Duodenal mucosa (tissue), 2 donors: ENCODE results near the gene MRPL48.
A peak's percentile ranks its signal among the peaks of the same experiment; 100 is the strongest.

ENCODE experiments used
- H3K27ac ChIP-seq: one replicate; pipeline ENCODE4 v1.7.0; 2013; ENCODE audit warnings: low read depth, low read length
- H3K27me3 ChIP-seq, 2 donors: one replicate each; pipeline ENCODE4 v1.7.0; 2013; ENCODE audit warnings: low read length in 2 of 2, control low read depth in 1 of 2; ENCODE audit not compliant: insufficient read depth in 2 of 2, control insufficient read depth in 1 of 2
- H3K36me3 ChIP-seq, 2 donors: one replicate each; pipeline ENCODE4 v1.7.0; 2013; ENCODE audit warnings: low read length in 2 of 2, control low read depth in 1 of 2; ENCODE audit not compliant: insufficient read depth in 2 of 2, control insufficient read depth in 1 of 2
- H3K4me1 ChIP-seq, 2 donors: one replicate each; pipeline ENCODE4 v1.7.0; 2013; ENCODE audit warnings: low read length in 2 of 2, control low read depth in 1 of 2; ENCODE audit not compliant: insufficient read depth in 2 of 2, control insufficient read depth in 1 of 2
- H3K4me3 ChIP-seq, 2 donors: one replicate each; pipeline ENCODE4 v1.7.0; 2013; ENCODE audit warnings: low read length in 2 of 2, low read depth in 1 of 2
- H3K9ac ChIP-seq, 2 donors: one replicate each; pipeline ENCODE4 v1.7.0; 2013; ENCODE audit warnings: low read length in 2 of 2, low read depth in 1 of 2
- H3K9me3 ChIP-seq, 2 donors: one replicate each; pipeline ENCODE4 v1.7.0; 2013; ENCODE audit warnings: low read length in 2 of 2, control low read depth in 1 of 2; ENCODE audit not compliant: control insufficient read depth in 1 of 2

Gene MRPL48

GRCh38 chr11:73753938-73754337, 33.7 kb upstream of the MRPL48 start:
- Histone ChIP-seq H3K36me3 (no peaks in the 10 kb centered on the region), H3K9ac (no peak overlapping the region), H3K9me3 (no peaks in the 10 kb centered on the region), H3K27me3 (no peaks in the 10 kb centered on the region), H3K4me1 (peaks cover 24 to 37% of the 10 kb centered on the region in 2 donors), H3K4me3 (no peak overlapping the region), H3K27ac (no peak overlapping the region)

GRCh38 chr11:73755670-73756069, 32.0 kb upstream of the MRPL48 start:
- H3K27me3 ChIP-seq: no peaks in the 10 kb centered on the region
- H3K9me3 ChIP-seq: no peaks in the 10 kb centered on the region
- H3K4me3 ChIP-seq: no peak overlapping the region
- H3K27ac ChIP-seq: no peak overlapping the region
- H3K36me3 ChIP-seq: no peaks in the 10 kb centered on the region
- H3K9ac ChIP-seq: no peak overlapping the region
- peaks cover 27 to 38% of the 10 kb centered on the region in 2 donors for H3K4me1 ChIP-seq

- H3K9ac ChIP-seq: no peak overlapping the region
- H3K27ac ChIP-seq: no peak overlapping the region
- H3K4me3 ChIP-seq: no peak overlapping the region
- H3K27me3 ChIP-seq: no peaks in the 10 kb centered on the region
- peaks cover 27 to 28% of the 10 kb centered on the region in 2 donors for H3K4me1 ChIP-seq
- no peaks in the 10 kb centered on the region for H3K9me3 ChIP-seq
- no peaks in the 10 kb centered on the region for H3K36me3 ChIP-seq
Observed at GRCh38 chr11:73757598-73757997, 30.1 kb upstream of the MRPL48 start.

GRCh38 chr11:73758451-73758850, 29.2 kb upstream of the MRPL48 start:
- peaks cover 24 to 27% of the 10 kb centered on the region in 2 donors for H3K4me1 ChIP-seq
- H3K4me3 ChIP-seq: peak overlapping the region; percentile 78 to 90
- no peaks in the 10 kb centered on the region for H3K9me3 ChIP-seq
- no peaks in the 10 kb centered on the region for H3K27me3 ChIP-seq
- H3K36me3 ChIP-seq: no peaks in the 10 kb centered on the region
- H3K27ac ChIP-seq: no peak overlapping the region
- peak overlapping the region in 1 of 2 donors; percentile 2 for H3K9ac ChIP-seq

- H3K27ac ChIP-seq: peak overlapping the region; percentile 87
- no peaks in the 10 kb centered on the region for H3K9me3 ChIP-seq
- no peaks in the 10 kb centered on the region for H3K27me3 ChIP-seq
- H3K36me3 ChIP-seq: no peaks in the 10 kb centered on the region
- peak overlapping the region; percentile 86 to 91 for H3K9ac ChIP-seq
- H3K4me3 ChIP-seq: peak overlapping the region; percentile 78 to 90
- H3K4me1 ChIP-seq: peaks cover 19 to 20% of the 10 kb centered on the region in 2 donors
Observed at GRCh38 chr11:73759610-73760134, 28.0 kb upstream of the MRPL48 start.

GRCh38 chr11:73760135-73760678, 27.5 kb upstream of the MRPL48 start:
- H3K36me3 ChIP-seq: no peaks in the 10 kb centered on the region
- H3K27ac ChIP-seq: peak overlapping the region; percentile 87
- H3K27me3 ChIP-seq: no peaks in the 10 kb centered on the region
- H3K9ac ChIP-seq: peak overlapping the region; percentile 86 to 91
- H3K4me1 ChIP-seq: peaks cover 19 to 20% of the 10 kb centered on the region in 2 donors
- H3K9me3 ChIP-seq: no peaks in the 10 kb centered on the region
- peak overlapping the region; percentile 78 to 90 for H3K4me3 ChIP-seq

- Histone ChIP-seq H3K27ac (peak within 1 kb of the TSS; percentile 87), H3K4me1 (peaks cover 19 to 20% of the 10 kb centered on the region in 2 donors), H3K9me3 (no peaks in the 10 kb centered on the region), H3K27me3 (no peaks in the 10 kb centered on the region), H3K4me3 (peak within 1 kb of the TSS; percentile 78 to 90), H3K36me3 (no peaks in the 10 kb centered on the region), H3K9ac (peak within 1 kb of the TSS; percentile 86 to 91)
Observed at GRCh38 chr11:73760679-73761402, 26.8 kb upstream of the MRPL48 start, which contains the start of gene RAB6A. RAB6A (minus strand) TSS chr11:73761074; CDS start chr11:73760635, 439 bp downstream.

- peak overlapping the region; percentile 78 for H3K27ac ChIP-seq
- no peaks in the 10 kb centered on the region for H3K36me3 ChIP-seq
- H3K9me3 ChIP-seq: no peaks in the 10 kb centered on the region
- peak overlapping the region; percentile 52 to 63 for H3K9ac ChIP-seq
- H3K4me3 ChIP-seq: peak overlapping the region; percentile 63 to 67
- peaks cover 0 to 2% of the 10 kb centered on the region in 2 donors for H3K27me3 ChIP-seq
- H3K4me1 ChIP-seq: peaks cover 19 to 20% of the 10 kb centered on the region in 2 donors
Observed at GRCh38 chr11:73761403-73761945, 26.2 kb upstream of the MRPL48 start.

GRCh38 chr11:73762732-73763131, 24.9 kb upstream of the MRPL48 start:
- Histone ChIP-seq H3K4me3 (no peak overlapping the region), H3K9ac (no peak overlapping the region), H3K4me1 (peaks cover 14 to 16% of the 10 kb centered on the region in 2 donors), H3K9me3 (no peaks in the 10 kb centered on the region), H3K27me3 (peaks cover 0 to 4% of the 10 kb centered on the region in 2 donors), H3K27ac (no peak overlapping the region), H3K36me3 (no peaks in the 10 kb centered on the region)

- H3K4me1 ChIP-seq: no peaks in the 10 kb centered on the region
- no peaks in the 10 kb centered on the region for H3K36me3 ChIP-seq
- H3K9ac ChIP-seq: no peak overlapping the region
- peaks cover 0 to 4% of the 10 kb centered on the region in 2 donors for H3K27me3 ChIP-seq
- H3K27ac ChIP-seq: no peak overlapping the region
- no peak overlapping the region for H3K4me3 ChIP-seq
- no peaks in the 10 kb centered on the region for H3K9me3 ChIP-seq
Observed at GRCh38 chr11:73766763-73767162, 20.9 kb upstream of the MRPL48 start.
